BLaER1 (cell line): Measurements from ENCODE around the gene MEDAG.

Source experiments
- H3K27ac ChIP-seq: shearing (Covaris generic); formaldehyde crosslinking; 2 replicates; pipeline ENCODE4 v1.8.1; 2022
- H3K27me3 ChIP-seq: shearing (Covaris generic); formaldehyde crosslinking; 2 replicates; pipeline ENCODE4 v1.8.1; 2022
- H3K36me3 ChIP-seq: shearing (Covaris generic); formaldehyde crosslinking; 2 replicates; pipeline ENCODE4 v1.8.1; 2022
- H3K4me1 ChIP-seq: shearing (Covaris generic); formaldehyde crosslinking; 2 replicates; pipeline ENCODE4 v1.8.1; 2022
- H3K4me2 ChIP-seq: shearing (Covaris generic); formaldehyde crosslinking; 2 replicates; pipeline ENCODE4 v1.8.1; 2022
- H3K4me3 ChIP-seq: shearing (Covaris generic); formaldehyde crosslinking; 2 replicates; pipeline ENCODE4 v1.8.1; 2022
- H3K9ac ChIP-seq: shearing (Covaris generic); formaldehyde crosslinking; 2 replicates; pipeline ENCODE4 v1.8.1; 2022
- H3K9me3 ChIP-seq: shearing (Covaris generic); formaldehyde crosslinking; 2 replicates; pipeline ENCODE4 v1.8.1; 2022
- H4K20me1 ChIP-seq: shearing (Covaris generic); formaldehyde crosslinking; 2 replicates; pipeline ENCODE4 v1.8.1; 2022
- Cebpa-rat ChIP-seq: shearing (Covaris generic); IDR thresholded peaks from 2 replicates; pipeline ENCODE4 v1.8.1; 2022

Gene MEDAG

GRCh38 chr13:30974350-30974749 lies 68.3 kb downstream of the MEDAG start:
- no peak for TF ChIP-seq Cebpa-rat
- Histone ChIP-seq H3K4me1 (no peaks in the 10 kb centered on the region), H3K27ac (no peak overlapping the region), H4K20me1 (no peaks in the 10 kb centered on the region), H3K36me3 (no peaks in the 10 kb centered on the region), H3K9me3 (no peaks in the 10 kb centered on the region), H3K4me3 (no peak overlapping the region), H3K4me2 (no peak overlapping the region), H3K9ac (no peak overlapping the region), H3K27me3 (no peaks in the 10 kb centered on the region)
